DOHH2 (cell line): ENCODE results near the gene CDT1.

ENCODE experiments used
- H3F3A ChIP-seq: fragments of 200-600 bp; sonication (generic), shearing (Covaris generic); 2 replicates; pipeline ENCODE4 v1.6.0; 2016; ENCODE audit warnings: antibody characterized with exemption, mild to moderate bottlenecking; ENCODE audit not compliant: control insufficient read depth, insufficient read depth
- H3K27ac ChIP-seq: fragments of 200-600 bp; sonication (generic); 2 replicates; pipeline ENCODE4 v1.5.1; 2014; ENCODE audit warnings: low read depth, mild to moderate bottlenecking, low read length, moderate library complexity
- H3K27me3 ChIP-seq: fragments of 200-600 bp; sonication (generic); 2 replicates; pipeline ENCODE4 v1.6.1; 2014; ENCODE audit warnings: mild to moderate bottlenecking, low read length, mixed read lengths; ENCODE audit not compliant: control insufficient read depth
- H3K36me3 ChIP-seq: fragments of 200-600 bp; sonication (generic); 2 replicates; pipeline ENCODE4 v1.6.1; 2014; ENCODE audit warnings: mild to moderate bottlenecking, low read length, moderate library complexity, mixed read lengths; ENCODE audit not compliant: control insufficient read depth
- H3K4me1 ChIP-seq: fragments of 200-600 bp; sonication (generic); 2 replicates; pipeline ENCODE4 v1.6.1; 2014; ENCODE audit warnings: mild to moderate bottlenecking, low read length, mixed read lengths; ENCODE audit not compliant: control insufficient read depth
- H3K4me2 ChIP-seq: fragments of 200-600 bp; sonication (generic); 2 replicates; pipeline ENCODE4 v1.6.0; 2014; ENCODE audit warnings: mild to moderate bottlenecking, low read length, moderate library complexity
- H3K4me3 ChIP-seq: fragments of 200-600 bp; sonication (generic); 2 replicates; pipeline ENCODE4 v1.5.1; 2014; ENCODE audit warnings: mild to moderate bottlenecking, low read length, mixed read lengths
- H3K79me2 ChIP-seq: fragments of 200-600 bp; sonication (generic); 2 replicates; pipeline ENCODE4 v1.6.1; 2014; ENCODE audit warnings: mild to moderate bottlenecking, low read length, mixed read lengths; ENCODE audit not compliant: control insufficient read depth
- H3K9me2 ChIP-seq: fragments of 200-600 bp; sonication (generic); replicated peaks from 2 replicates; pipeline ENCODE4 v1.6.1; 2014; ENCODE audit warnings: mild to moderate bottlenecking, low read length, mixed read lengths; ENCODE audit not compliant: control insufficient read depth
- H3K9me3 ChIP-seq: fragments of 200-600 bp; sonication (generic); 2 replicates; pipeline ENCODE4 v1.6.1; 2014; ENCODE audit warnings: antibody characterized with exemption, low read length, mixed read lengths; ENCODE audit not compliant: control insufficient read depth, insufficient read depth
- H4K20me1 ChIP-seq: fragments of 200-600 bp; sonication (generic); 2 replicates; pipeline ENCODE4 v1.6.0; 2014; ENCODE audit warnings: low read depth, mild to moderate bottlenecking, antibody characterized with exemption, low read length, moderate library complexity; ENCODE audit not compliant: control insufficient read depth, insufficient read depth
- CTCF ChIP-seq: fragments of 200-600 bp; sonication (generic); IDR thresholded peaks from one replicate; pipeline ENCODE4 v1.5.1; 2014; ENCODE audit warnings: antibody characterized with exemption, mild to moderate bottlenecking, low read depth, low read length; ENCODE audit not compliant: poor library complexity, severe bottlenecking
- EZH2phosphoT487 ChIP-seq: fragments of 200-600 bp; sonication (generic); IDR thresholded peaks from 2 replicates; pipeline ENCODE4 v1.6.1; 2017; ENCODE audit warnings: borderline replicate concordance, mild to moderate bottlenecking, antibody characterized with exemption, low read length, moderate library complexity, mixed read lengths

CDT1 gene

DNA sequence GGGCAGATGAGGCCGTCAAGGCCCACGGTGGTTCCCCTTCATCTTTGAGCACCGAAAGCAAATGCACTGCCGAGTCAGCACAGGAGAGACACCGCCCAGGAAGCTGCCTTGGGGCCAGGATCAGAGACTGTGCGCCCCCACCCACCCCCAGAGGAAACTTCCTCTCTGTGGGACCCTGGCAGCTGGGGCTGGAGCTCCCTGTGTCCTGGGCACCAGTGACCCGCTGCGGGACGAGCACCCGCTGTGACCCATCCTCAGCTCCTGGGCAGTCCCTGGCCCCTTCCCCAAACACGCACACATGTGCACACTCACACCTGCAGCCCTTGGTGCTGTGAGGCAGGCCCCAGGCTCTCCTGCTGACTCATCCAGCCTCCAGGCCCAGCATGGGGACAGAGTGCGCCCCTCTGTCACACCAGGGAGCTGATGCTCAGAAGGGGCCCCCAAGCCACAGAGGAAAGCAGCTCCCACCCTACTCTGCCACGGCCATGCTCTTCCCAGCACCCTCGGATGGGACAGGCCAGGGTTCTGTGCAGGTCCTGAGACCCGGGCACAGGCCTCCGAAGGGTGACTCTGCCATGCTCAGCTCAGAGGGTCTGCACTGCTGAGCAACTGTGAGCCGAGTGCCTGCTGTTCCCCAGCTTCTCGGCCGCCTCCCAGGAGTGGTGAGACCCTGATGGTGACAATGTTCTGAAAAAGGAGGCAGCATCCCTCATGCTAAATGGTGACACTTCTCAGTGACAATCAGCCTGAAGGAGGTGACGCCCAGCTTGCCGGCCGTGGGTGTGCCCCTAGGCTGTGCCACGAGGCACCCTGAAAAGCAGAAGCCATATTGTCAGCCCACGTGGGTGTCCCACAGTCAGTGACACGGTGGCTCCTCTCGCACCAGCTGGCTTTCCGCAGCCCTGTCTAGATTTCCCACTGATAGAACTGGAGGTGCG lies 22.2 kb upstream of the CDT1 start:
- Histone ChIP-seq H3K27me3 (no peaks in the 10 kb centered on the region), H3K9me2 (no peaks in the 10 kb centered on the region), H3F3A (no peaks in the 10 kb centered on the region), H3K4me3 (peak overlapping the region; percentile 98), H4K20me1 (peaks cover 20% of the 10 kb centered on the region), H3K4me2 (peak overlapping the region; percentile 92), H3K79me2 (peaks cover 94% of the 10 kb centered on the region), H3K4me1 (peaks cover 46% of the 10 kb centered on the region), H3K9me3 (no peaks in the 10 kb centered on the region), H3K36me3 (peaks cover 58% of the 10 kb centered on the region), H3K27ac (peak overlapping the region; percentile 6; the same call in 1 of the 2 replicates)
- TF ChIP-seq EZH2phosphoT487 = no peak
- no peak for TF ChIP-seq CTCF

GRCh38 chr16:88782454-88783390 lies 20.9 kb upstream of the CDT1 start:
- H3K9me3 ChIP-seq = no peaks in the 10 kb centered on the region
- H3K79me2 ChIP-seq = peaks cover 80% of the 10 kb centered on the region
- no peaks in the 10 kb centered on the region for H3K9me2 ChIP-seq
- TF ChIP-seq EZH2phosphoT487 (no peak), CTCF (no peak)
- peaks cover 20% of the 10 kb centered on the region for H4K20me1 ChIP-seq
- H3K27ac ChIP-seq = peak overlapping the region; percentile 52; the same call in 1 of the 2 replicates
- no peaks in the 10 kb centered on the region for H3K27me3 ChIP-seq
- H3K4me3 ChIP-seq = peak overlapping the region; percentile 98
- H3K36me3 ChIP-seq = peaks cover 55% of the 10 kb centered on the region
- peaks cover 46% of the 10 kb centered on the region for H3K4me1 ChIP-seq
- H3K4me2 ChIP-seq = peak overlapping the region; percentile 92
- peaks cover 6% of the 10 kb centered on the region for H3F3A ChIP-seq

DNA sequence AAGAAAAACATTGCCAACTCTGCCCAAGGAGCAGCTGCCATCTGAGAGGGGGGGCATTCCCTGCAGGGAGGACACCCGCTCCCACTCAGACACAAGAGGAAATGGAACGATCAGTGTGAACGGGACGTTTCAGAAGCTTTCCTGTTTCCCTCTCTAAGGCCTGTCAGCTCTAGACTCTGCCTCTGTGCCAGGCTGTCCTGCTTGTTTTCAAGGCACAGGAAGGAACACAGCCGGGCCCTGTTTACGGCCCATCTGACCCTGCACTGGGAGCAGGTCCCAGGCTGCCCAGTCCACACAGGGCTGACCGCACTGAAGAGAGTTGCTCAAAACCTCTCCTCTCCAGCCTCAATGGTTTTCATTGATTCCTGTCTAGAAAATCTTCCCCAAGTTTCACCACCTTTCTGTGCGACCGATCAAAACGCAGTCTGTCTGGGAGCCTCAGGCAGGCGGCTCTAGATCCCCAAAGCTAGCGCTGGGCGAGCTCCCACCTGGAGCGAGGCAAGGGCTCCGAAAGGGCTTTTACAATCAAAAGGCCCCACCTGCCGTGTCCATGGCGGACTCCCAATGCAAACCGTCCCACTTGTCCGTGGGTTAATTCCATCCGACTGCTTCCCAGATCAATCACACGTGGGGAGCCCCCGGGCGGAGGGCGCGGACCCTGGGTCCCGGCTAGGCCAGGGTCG lies 20.1 kb upstream of the CDT1 start:
- Histone ChIP-seq H3K4me1 (peaks cover 46% of the 10 kb centered on the region), H3K36me3 (peaks cover 46% of the 10 kb centered on the region), H3K9me3 (no peaks in the 10 kb centered on the region), H3K4me2 (peak overlapping the region; percentile 92), H3F3A (peaks cover 6% of the 10 kb centered on the region), H3K27ac (peak overlapping the region; percentile 52), H3K9me2 (no peaks in the 10 kb centered on the region), H3K27me3 (no peaks in the 10 kb centered on the region), H4K20me1 (peaks cover 20% of the 10 kb centered on the region), H3K79me2 (peaks cover 72% of the 10 kb centered on the region), H3K4me3 (peak overlapping the region; percentile 98)
- TF ChIP-seq CTCF (no peak), EZH2phosphoT487 (no peak)
